HG03280 (cell line): Measurements from ENCODE around the gene IGFBP3.

Experiments used
- ATAC-seq: cut with Tn5 transposase; IDR thresholded peaks from one replicate; pipeline ENCODE4 v1.9.1; 2021; ENCODE audit warnings: mild to moderate bottlenecking, moderate library complexity; ENCODE audit not compliant: unreplicated experiment

Gene IGFBP3

DNA sequence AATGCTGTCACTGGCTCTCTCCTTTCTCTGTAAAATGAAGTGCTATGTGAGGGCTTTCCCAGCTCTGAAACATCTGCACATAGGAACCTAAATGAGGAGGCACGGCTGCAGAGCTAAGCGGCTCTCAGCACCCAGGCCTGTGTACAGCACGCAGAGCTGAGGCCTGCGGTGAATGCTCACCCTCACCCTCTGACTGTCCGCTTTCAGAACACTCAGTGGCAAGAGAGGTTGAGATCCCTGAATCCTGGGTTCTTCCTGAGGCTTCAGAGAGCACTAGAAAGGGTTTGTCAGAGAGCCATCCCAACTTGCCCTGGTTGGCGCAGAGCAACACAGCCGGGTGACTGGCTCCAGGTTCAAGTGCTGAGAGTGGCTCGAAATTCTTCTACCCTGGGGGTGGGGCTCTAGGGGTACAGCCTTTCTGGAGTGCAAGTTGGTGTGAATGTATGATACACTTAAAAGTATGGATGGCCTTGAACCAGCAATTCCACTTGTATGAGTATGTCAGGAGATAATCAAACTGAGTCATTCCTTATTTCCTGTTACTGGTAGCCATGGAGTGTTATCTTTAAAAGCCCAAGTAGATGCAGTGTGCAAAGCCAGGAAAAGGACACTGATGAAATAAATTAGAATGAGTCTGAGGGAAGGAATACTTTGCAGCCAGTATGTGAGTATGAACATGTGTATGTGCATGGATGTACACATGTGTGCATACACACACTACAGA lies 46.5 kb downstream of the IGFBP3 start:
- ATAC-seq: no peak

DNA sequence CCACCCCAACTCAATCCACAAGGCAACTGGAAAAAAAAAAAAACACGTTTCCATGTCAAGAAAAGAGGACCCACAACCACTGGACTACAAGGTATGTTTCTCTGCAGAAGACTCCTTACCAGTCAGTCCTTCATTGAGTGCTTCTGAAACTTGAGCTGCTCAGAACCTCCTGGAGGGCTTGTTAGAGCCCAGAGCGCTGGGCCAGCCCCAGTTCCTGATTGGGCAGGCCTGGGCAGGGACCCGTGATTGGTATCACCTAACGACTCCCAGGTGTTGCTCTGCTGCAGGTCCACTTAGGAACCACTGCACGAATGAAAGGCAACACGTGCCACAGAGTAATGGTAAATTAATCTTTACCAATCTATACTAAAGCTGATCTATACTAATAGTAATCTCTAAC lies 47.7 kb downstream of the IGFBP3 start:
- ATAC-seq: no peak

DNA sequence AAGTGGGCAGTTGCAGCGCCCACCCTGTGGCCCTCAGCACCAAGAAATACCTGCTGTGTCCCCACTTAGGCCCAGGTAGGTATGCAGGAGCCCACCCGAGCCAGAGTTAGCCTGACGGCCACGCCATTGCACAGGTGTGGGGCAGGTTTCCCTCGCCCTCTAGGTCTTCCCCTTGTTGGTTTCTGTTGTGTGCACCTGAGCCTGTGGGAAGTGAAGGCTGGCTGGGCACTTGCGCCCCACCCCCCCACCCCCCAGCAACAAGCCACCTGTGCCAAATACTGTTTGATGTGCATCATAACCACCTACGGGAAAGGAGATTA lies 48.1 kb downstream of the IGFBP3 start, which contains the start of gene CCDC201:
TSS of gene CCDC201 (minus strand) at position 48 of the 320 bp plus-strand sequence. CDS start 75 bp downstream, outside the sequence.
- no peak for ATAC-seq

DNA sequence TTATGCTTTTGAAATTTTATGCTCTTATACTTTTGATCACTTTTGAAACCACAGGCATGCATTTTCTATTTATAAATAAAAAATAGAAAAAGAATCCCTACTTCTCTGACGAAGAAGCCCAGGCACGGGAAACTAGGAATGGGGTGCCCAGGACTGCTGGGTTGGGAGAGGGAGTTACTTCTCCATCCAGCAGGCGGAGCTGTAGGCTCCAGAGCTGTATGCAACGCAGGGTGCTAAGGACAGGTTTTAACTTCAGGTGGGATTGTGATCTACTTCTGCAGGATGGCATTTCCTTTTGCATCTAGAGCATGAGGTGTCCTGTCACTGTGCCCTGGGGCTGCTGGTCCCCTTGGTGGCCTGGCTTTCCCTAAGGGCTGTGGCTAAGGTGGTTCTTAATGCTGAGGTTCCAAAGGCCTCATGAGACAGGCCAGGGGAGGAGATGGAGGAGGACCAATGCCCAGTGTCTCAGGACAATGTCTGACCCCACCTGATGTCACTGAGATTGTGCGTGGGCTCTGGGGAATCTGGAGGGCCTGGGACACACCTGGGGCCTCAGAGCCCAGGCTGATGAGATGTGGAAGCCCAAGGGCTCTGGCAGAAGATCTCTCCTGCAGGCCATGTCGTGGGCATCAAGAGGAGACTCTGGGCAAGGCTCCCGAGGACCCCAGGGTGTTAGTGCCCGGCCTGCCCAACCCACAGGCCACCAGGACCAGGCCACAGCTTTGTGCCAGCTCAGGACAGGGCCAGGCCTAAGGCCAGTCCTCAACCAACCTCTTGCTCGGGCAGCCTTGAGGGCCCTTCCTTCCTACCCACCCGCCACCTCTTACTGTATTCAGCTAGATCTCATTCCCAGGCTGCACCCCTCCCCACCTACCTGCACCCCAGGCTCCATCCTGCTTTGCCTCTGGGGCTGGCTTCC lies 48.7 kb downstream of the IGFBP3 start:
- no peak for ATAC-seq

DNA sequence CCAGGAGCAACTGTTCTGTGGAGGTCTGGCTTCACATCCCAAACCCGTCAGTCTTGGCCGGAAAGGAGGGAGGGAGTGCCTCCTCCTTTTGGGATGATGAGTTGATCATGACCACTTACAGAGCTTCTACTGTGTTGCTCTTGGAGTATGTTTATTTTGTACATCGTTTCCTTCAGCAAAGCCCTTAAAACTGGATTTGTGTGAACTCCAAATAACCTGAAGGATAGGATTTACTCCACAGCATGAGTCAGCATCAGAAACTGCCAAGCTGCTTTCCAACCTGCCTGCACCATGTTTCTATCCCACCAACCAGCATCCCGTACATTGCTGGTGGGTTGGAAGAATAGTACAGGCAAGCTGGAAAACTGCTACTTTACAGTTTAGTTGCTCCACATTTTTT lies 51.6 kb downstream of the IGFBP3 start:
- ATAC-seq: no peak

DNA sequence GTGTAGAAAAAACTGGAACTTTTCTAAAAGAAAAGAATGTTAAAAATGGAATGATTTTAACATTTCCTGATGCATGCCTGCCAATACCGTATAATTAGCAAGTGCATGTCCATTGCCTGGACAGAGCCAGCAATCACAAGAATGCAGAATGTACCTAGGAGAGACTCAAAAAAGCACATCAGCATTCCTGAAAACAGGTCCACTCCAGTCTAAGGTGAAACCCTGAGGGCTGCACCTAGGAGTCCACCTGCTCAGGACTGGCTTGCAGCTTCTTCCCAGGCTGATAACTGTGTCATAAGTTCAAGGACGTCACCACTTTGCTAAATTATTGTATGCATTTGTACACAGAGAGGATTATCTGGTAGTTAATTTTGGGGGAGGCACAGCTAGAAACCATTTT lies 53.6 kb downstream of the IGFBP3 start:
- no peak for ATAC-seq

DNA sequence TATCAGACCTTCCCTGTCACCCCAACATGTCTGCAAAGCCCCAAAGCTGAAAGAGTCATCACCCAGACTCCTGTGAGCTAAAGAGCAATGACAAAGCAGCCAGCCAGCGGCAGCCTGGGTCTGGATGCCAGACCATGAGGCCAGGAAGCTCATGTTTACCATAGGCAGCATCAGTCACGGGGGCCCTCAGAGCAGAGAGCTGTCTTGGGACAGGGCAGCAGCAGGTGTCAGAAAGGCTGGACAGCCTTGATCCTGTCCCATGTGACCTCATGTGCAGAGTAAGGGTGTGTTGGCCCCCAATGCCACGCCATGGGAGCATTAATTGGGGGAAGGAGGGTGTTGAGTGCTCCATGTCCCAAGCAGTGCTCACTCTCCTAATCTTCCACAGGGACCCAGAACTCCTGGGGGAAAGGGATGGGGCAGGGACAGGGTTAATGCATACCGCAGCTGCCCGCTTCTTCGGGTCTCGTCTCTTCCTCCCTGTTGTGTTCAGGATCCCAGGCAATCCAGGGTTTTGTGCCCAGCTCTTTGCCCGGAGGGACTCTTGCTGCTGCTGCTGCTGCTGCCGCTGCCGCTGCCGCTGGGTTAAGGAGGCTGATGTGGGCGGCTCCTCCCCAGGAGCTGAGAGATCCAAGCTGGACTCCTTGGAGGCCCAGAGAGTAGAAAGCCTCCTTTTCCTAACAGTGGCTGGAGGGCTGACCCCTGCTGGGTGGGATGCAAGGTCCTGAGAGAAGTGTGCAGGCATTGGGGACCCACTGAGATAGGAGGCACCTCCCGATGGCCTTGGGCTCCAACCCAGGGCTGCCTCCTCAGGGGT lies 55.3 kb downstream of the IGFBP3 start:
- ATAC-seq: no peak

DNA sequence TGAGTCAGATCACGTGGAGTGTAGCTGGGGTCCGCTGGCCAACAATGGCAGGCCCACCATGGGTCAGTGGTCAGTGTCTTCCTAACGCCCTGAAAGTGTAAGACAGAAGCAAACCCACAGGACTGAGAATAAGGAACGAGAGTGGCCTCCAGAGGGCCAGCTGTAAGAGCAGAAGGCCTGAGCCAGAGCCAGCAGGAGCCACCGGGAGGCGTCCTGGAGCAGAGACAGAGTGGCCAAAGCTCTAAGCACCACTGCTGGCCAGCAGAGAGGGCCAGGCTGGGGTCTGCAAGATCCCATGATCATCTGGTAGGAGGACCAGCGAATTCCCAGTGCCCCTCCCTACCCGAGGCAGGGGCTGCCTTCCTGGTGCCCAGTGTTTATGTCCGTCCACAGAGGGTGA lies 57.4 kb downstream of the IGFBP3 start:
- ATAC-seq: no peak
